ENCODE results near the gene DCUN1D3. TPM values are rescaled to one million over a fixed set of nuclear protein-coding genes. Genes with fewer than 3 reads are reported as not detected.

DCUN1D3 gene
- total and polyA plus RNA-seq, 2 donors (not counting 3 experiments of a cell fraction or from before 2014, with no cell fraction given) = 10.4 to 35.0 TPM

GRCh38 chr16:20807862-20808261 lies 92.3 kb downstream of the DCUN1D3 start:
- no peaks in the 10 kb centered on the region for H3K9me3 ChIP-seq (replicated peaks; ENCODE audit: control insufficient read depth, insufficient read depth, low read length)
- DNase-seq (ENCODE audit: low read depth, low spot score) (no peak), FAIRE-seq (no peak)
- H3K4me3 ChIP-seq (replicated peaks in 1 of 3; ENCODE audit: insufficient read depth in 1 of 3, low read depth in 1 of 3, low read length in 3 of 3) = no peak overlapping the region
- H3K27me3 ChIP-seq (ENCODE audit: control insufficient read depth in 2 of 2, insufficient read depth in 2 of 2, low read length in 2 of 2) = no peaks in the 10 kb centered on the region
- no peak overlapping the region for H2AFZ ChIP-seq (ENCODE audit: low read depth, low read length)
- H3K79me2 ChIP-seq (ENCODE audit: control insufficient read depth, insufficient read depth, low read length) = no peaks in the 10 kb centered on the region
- H3K27ac ChIP-seq (ENCODE audit: insufficient read depth, low read depth, low read length) = no peak overlapping the region
- no peak for TF ChIP-seq EZH2 (IDR thresholded peaks at IDR 0.05; ENCODE audit: borderline replicate concordance, low read depth, low read length, severe bottlenecking)
- H3K4me1 ChIP-seq (ENCODE audit: control insufficient read depth, extremely low read depth, insufficient read depth, low read length) = peaks cover 7% of the 10 kb centered on the region
- no peak overlapping the region for H3K4me2 ChIP-seq (ENCODE audit: insufficient read depth, low read length)
- H3K9me1 ChIP-seq (replicated peaks; ENCODE audit: control insufficient read depth, extremely low read depth, insufficient read depth, low read length) = no peaks in the 10 kb centered on the region
- H3K36me3 ChIP-seq (ENCODE audit: control insufficient read depth in 2 of 2, extremely low read depth in 1 of 2, insufficient read depth in 2 of 2, low read length in 2 of 2) = no peaks in the 10 kb centered on the region
- ChIA-PET CTCF (interaction anchor here (2.6 to 3.0 kb wide), 2 partner anchors 43 to 493 kb away, joined by 10 to 15 read pairs; no protein-coding TSS in a partner anchor), POLR2A (no interaction called here)
- intact Hi-C loops (cut with micrococcal nuclease) (loop anchor here (1.0 to 5.0 kb wide), 2 partner anchors 94 to 350 kb away; partner anchors contain the start of genes DCUN1D3, LDAF1 and LYRM1), dilution Hi-C loops (cut with MboI; ENCODE audit: extremely low pct_ligation_motif_present, low sequenced_read_pairs) (no loop called here)
- no peaks in the 10 kb centered on the region for H4K20me1 ChIP-seq (replicated peaks; ENCODE audit: control insufficient read depth, extremely low read depth, insufficient read depth, low read length)
- no peak overlapping the region for H3K9ac ChIP-seq (replicated peaks; ENCODE audit: extremely low read depth, insufficient read depth, low read length)
- no TSS peak for BruUV-seq (replicated peaks)

GRCh38 chr16:20806168-20807050 lies 93.7 kb downstream of the DCUN1D3 start, which contains the start of the genes ERI2 and REXO5:
TSS of gene ERI2 (minus strand) at chr16:20806472. CDS start at chr16:20806430, 42 bp downstream.
TSS of gene REXO5 (plus strand) at chr16:20806527. CDS start at chr16:20806954, 427 bp downstream.
- Histone ChIP-seq H3K36me3 (ENCODE audit: control insufficient read depth in 2 of 2, extremely low read depth in 1 of 2, insufficient read depth in 2 of 2, low read length in 2 of 2) (no peaks in the 10 kb centered on the region), H3K9me3 (replicated peaks; ENCODE audit: control insufficient read depth, insufficient read depth, low read length) (no peaks in the 10 kb centered on the region), H3K4me1 (ENCODE audit: control insufficient read depth, extremely low read depth, insufficient read depth, low read length) (peaks cover 8% of the 10 kb centered on the region), H3K9ac (replicated peaks; ENCODE audit: extremely low read depth, insufficient read depth, low read length) (peak within 1 kb of the TSS; percentile 78), H3K27ac (ENCODE audit: insufficient read depth, low read depth, low read length) (peak within 1 kb of the TSS; percentile 49), H3K27me3 (ENCODE audit: control insufficient read depth in 2 of 2, insufficient read depth in 2 of 2, low read length in 2 of 2) (no peaks in the 10 kb centered on the region), H3K9me1 (replicated peaks; ENCODE audit: control insufficient read depth, extremely low read depth, insufficient read depth, low read length) (no peaks in the 10 kb centered on the region), H3K4me3 (replicated peaks in 1 of 3; ENCODE audit: insufficient read depth in 1 of 3, low read depth in 1 of 3, low read length in 3 of 3) (peak within 1 kb of the TSS; percentile 44 to 68 (median 50)), H4K20me1 (replicated peaks; ENCODE audit: control insufficient read depth, extremely low read depth, insufficient read depth, low read length) (no peaks in the 10 kb centered on the region), H3K4me2 (ENCODE audit: insufficient read depth, low read length) (peak within 1 kb of the TSS; percentile 44), H3K79me2 (ENCODE audit: control insufficient read depth, insufficient read depth, low read length) (no peaks in the 10 kb centered on the region), H2AFZ (ENCODE audit: low read depth, low read length) (peak within 1 kb of the TSS; percentile 50)
- dilution Hi-C loops (cut with MboI; ENCODE audit: extremely low pct_ligation_motif_present, low sequenced_read_pairs) (no loop called here), intact Hi-C loops (cut with micrococcal nuclease) (loop anchor here (1.0 to 5.0 kb wide), 4 partner anchors 65 to 352 kb away; partner anchors contain the start of genes DCUN1D3, LDAF1, LYRM1 and THUMPD1)
- CTCF ChIA-PET = interaction anchor here (0.6 to 3.0 kb wide), 19 partner anchors 9 to 495 kb away, joined by 3 to 15 read pairs (median 4); no protein-coding TSS in a partner anchor
- DNase-seq (ENCODE audit: low read depth, low spot score) (peak; percentile 94), FAIRE-seq (peak; percentile 88)
- TF ChIP-seq EZH2 (IDR thresholded peaks at IDR 0.05; ENCODE audit: borderline replicate concordance, low read depth, low read length, severe bottlenecking) (no peak), POLR2A (IDR thresholded peaks at IDR 0.05; ENCODE audit: low read depth, low read length) (peak; percentile 76), POLR2AphosphoS5 (IDR thresholded peaks at IDR 0.05; ENCODE audit: insufficient read depth, low read depth, low read length) (peak; percentile 91), JUN (IDR thresholded peaks at IDR 0.05; ENCODE audit: borderline replicate concordance, insufficient read depth, insufficient read length, low read depth) (no peak), GATA2 (IDR thresholded peaks at IDR 0.05; ENCODE audit: insufficient read depth, insufficient read length, low read depth, low read length) (no peak), CTCF (IDR thresholded peaks at IDR 0.05; ENCODE audit: extremely low read depth in 1 of 2, insufficient read depth in 1 of 2, low read depth in 1 of 2, low read length in 2 of 2) (peak; percentile 36 to 66), MAX (IDR thresholded peaks at IDR 0.05; ENCODE audit: insufficient read depth, insufficient read length) (peak; percentile 1)
- POLR2A ChIA-PET = interaction anchor here (0.6 to 1.6 kb wide), 3 partner anchors 48 to 191 kb away, joined by 3 read pairs; no protein-coding TSS in a partner anchor
- TSS peak; percentile 72 for BruUV-seq (replicated peaks)

Measured in endothelial cell of umbilical vein (primary cell).